ENCODE results near the gene RHBDL1.

GRCh38 chr16:720990-721764 lies 45.7 kb downstream of the RHBDL1 start, which contains the start of gene ANTKMT:
- TF ChIP-seq CTCF (IDR thresholded peaks at IDR 0.05; ENCODE audit: borderline replicate concordance, extremely low read depth, low read length, poor library complexity, severe bottlenecking): no peak
- no peak for TF ChIP-seq EZH2 (IDR thresholded peaks at IDR 0.05; ENCODE audit: borderline replicate concordance, low read depth, low read length, severe bottlenecking)
